Mucosa of descending colon (tissue), 3 donors: ENCODE data around the gene DECR2. TPM values are rescaled to one million over a fixed set of nuclear protein-coding genes. Genes with fewer than 3 reads are reported as not detected.

Experiments
- ATAC-seq: fragments of 200-7000 bp; cut with Tn5 transposase; one replicate; pipeline ENCODE4 v1.9.1; 2020; ENCODE audit warnings: mild to moderate bottlenecking, moderate library complexity
- DNase-seq, 3 donors: peaks; one replicate each; pipeline ENCODE4 v3.0.0-alpha.2; 2020
- H3K36me3 ChIP-seq: fragments of 200-600 bp; one replicate; pipeline ENCODE4 v1.8.0; 2021; ENCODE audit warnings: low read depth, mild to moderate bottlenecking
- H3K4me1 ChIP-seq: fragments of 200-600 bp; one replicate; pipeline ENCODE4 v1.8.0; 2021; ENCODE audit warnings: low read depth, mild to moderate bottlenecking
- H3K4me3 ChIP-seq: fragments of 200-600 bp; one replicate; pipeline ENCODE4 v1.8.0; 2021; ENCODE audit warnings: mild to moderate bottlenecking
- H3K9me3 ChIP-seq: fragments of 200-600 bp; one replicate; pipeline ENCODE4 v1.8.0; 2021; ENCODE audit warnings: mild to moderate bottlenecking
- intact Hi-C, 2 donors: fragments of 100-400 bp; cut with DNase I in 1 of 2; cut with micrococcal nuclease in 1 of 2; formaldehyde crosslinking; loops; one replicate each; pipeline versions ENCODE4 v1.11.0 to v1.11.1; 2022; cut with DNase I, micrococcal nuclease
- total RNA-seq, 3 donors: library from RNA; stranded (reverse); fragmentation: NEBNext Ultra II Directional in 2 of 3; extraction: Animal tissue kit (Norgen Biotek cat#: 25700) in 2 of 3; gene quantifications; one replicate each; pipeline versions ENCODE4 v1.2.1 to v1.2.4, GENCODE V29; 2021 to 2023
- TF ChIP-seq, protein P1 (sequence below): fragments of 200-600 bp; IDR thresholded peaks from one replicate; pipeline ENCODE4 v1.8.0; 2022; ENCODE audit warnings: antibody characterized with exemption, mild to moderate bottlenecking
- donor health status: DM: no; HTN: no; CAD: no; lungs with moderate emphysema.
- donor health status: DM: no; HTN: no; CAD: no.
- donor health status: DM: no; HTN: yes; CAD: no.

DECR2 gene
- total RNA-seq, 3 donors from 2014 or later, result 39.5 to 64.3 (median 56.0) TPM

DNA sequence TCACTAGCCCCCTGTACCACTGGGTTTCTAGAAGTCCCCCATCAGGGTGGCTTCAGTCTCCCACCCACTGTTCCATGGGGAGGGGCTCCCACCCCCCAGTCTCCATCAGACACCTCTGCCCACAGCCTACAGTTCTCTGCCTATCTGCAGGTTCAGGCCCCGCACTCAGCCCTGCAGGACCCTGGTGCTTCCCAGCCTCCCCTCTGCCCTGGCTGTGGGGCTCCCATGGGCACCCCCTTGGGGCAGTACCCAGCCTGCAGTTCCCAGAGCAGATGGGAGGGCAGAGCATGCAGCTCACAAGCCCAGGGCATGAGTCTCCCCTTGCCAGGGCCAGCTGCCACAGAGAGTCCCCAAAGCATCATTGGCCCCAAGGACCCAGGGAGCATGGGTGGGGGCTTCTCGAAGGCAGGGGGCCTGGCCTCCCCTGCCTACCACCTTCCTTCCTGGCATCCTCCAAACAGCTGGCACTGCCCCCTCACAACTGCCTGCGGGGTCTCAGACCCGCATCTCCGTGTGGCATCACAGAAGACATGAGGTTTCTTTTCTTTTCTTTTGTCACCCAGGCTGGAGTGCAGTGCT, 28.6 kb upstream of the DECR2 start:
- H3K36me3 ChIP-seq, result peaks cover 9% of the 10 kb centered on the region
- TF ChIP-seq, protein P1, sequence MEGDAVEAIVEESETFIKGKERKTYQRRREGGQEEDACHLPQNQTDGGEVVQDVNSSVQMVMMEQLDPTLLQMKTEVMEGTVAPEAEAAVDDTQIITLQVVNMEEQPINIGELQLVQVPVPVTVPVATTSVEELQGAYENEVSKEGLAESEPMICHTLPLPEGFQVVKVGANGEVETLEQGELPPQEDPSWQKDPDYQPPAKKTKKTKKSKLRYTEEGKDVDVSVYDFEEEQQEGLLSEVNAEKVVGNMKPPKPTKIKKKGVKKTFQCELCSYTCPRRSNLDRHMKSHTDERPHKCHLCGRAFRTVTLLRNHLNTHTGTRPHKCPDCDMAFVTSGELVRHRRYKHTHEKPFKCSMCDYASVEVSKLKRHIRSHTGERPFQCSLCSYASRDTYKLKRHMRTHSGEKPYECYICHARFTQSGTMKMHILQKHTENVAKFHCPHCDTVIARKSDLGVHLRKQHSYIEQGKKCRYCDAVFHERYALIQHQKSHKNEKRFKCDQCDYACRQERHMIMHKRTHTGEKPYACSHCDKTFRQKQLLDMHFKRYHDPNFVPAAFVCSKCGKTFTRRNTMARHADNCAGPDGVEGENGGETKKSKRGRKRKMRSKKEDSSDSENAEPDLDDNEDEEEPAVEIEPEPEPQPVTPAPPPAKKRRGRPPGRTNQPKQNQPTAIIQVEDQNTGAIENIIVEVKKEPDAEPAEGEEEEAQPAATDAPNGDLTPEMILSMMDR, result no peak
- H3K4me3 ChIP-seq, result no peak overlapping the region
- H3K4me1 ChIP-seq, result peaks cover 11% of the 10 kb centered on the region
- DNase-seq, result peak in 1 of 3 donors; percentile 25
- ATAC-seq, result no peak
- intact Hi-C loops, result no loop called here
- H3K9me3 ChIP-seq, result no peaks in the 10 kb centered on the region

DNA sequence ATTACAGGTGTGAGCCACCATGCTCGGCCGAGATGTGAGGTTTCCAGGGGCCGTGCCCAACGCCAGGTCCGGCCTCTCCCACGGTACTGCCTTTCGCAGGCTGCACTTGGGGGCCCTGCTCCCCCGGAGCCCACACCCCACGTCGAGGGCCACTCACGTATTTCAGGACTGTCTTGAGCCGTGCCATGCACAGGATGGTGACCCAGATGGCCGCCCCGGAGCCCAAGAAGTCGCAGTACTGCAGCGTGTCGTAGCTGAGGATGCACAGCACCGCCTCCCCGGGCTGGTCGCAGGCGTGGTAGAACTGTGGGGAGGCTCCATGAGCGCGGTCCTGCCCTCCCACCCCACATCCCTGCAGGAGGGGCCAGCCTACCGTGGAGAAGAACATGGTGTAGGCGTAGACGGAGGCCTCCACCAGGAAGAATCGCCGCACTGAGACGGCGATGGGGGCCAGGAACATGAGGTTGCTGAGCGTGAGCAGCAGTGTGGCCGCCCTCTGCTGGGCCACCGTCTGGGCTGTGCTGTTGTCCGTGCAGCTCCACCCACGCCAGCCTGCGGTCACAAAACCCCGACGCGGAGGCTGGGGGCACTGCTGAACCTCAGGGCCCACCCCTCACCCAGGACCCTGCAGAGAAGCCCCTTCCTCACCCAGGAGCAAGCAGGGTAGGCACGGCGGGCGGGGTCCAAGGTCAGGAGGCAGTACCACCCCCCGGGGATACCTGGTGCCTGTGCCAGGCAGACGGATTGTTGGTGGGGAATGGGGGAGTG, 27.7 kb upstream of the DECR2 start:
- intact Hi-C loops, result no loop called here
- H3K36me3 ChIP-seq, result peaks cover 9% of the 10 kb centered on the region
- TF ChIP-seq, protein P1, result no peak
- DNase-seq (peak in 1 of 3 donors; percentile 29), ATAC-seq (no peak)
- no peak overlapping the region for H3K4me3 ChIP-seq
- peaks cover 11% of the 10 kb centered on the region for H3K4me1 ChIP-seq
- no peaks in the 10 kb centered on the region for H3K9me3 ChIP-seq

DNA sequence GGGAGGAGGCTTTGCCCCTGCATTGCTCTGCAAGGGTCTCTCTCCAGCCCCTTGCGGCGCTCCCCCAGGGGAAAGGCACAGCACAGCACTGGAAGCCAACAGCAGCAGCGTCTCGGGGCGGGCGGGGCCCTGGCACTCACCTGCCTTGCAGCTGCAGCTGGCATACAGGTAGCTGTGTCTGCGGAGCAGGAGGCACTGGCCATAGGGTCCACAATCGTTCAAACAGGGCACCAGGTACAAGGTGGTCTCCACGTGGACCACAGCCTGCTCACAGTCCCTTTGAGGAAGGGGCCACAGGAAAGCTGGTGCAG, 27.1 kb upstream of the DECR2 start:
- TF ChIP-seq, protein P1, result no peak
- H3K4me1 ChIP-seq, result peaks cover 14% of the 10 kb centered on the region
- H3K9me3 ChIP-seq, result no peaks in the 10 kb centered on the region
- no peak for ATAC-seq
- H3K36me3 ChIP-seq, result peaks cover 9% of the 10 kb centered on the region
- no peak overlapping the region for H3K4me3 ChIP-seq
- intact Hi-C loops, result no loop called here
- DNase-seq, result peak in 1 of 3 donors; percentile 25

DNA sequence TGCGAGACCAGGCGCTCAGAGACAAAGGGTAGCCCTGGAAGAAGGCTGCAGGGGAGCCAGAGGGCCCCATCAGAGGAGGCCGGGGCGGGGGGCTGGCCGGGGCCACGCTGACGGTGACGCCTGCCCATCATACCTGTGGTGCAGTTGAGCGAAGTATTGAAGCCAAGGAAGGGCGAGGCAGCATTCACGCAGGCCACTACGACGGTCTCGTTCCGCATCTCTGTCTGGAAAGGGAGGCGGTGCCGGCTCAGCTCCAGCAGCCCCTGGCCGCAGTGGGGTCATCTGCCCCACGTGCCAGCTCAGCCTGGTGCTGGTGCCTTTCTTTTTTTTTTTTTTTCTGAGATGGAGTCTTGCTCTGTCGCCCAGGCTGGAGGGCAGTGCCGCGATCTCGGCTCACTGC, 26.5 kb upstream of the DECR2 start:
- Histone ChIP-seq H3K9me3 (no peaks in the 10 kb centered on the region), H3K4me1 (peaks cover 16% of the 10 kb centered on the region), H3K4me3 (no peak overlapping the region), H3K36me3 (peaks cover 9% of the 10 kb centered on the region)
- TF ChIP-seq, protein P1, result no peak
- no peak for ATAC-seq
- intact Hi-C loops, result no loop called here
- no peak for DNase-seq

DNA sequence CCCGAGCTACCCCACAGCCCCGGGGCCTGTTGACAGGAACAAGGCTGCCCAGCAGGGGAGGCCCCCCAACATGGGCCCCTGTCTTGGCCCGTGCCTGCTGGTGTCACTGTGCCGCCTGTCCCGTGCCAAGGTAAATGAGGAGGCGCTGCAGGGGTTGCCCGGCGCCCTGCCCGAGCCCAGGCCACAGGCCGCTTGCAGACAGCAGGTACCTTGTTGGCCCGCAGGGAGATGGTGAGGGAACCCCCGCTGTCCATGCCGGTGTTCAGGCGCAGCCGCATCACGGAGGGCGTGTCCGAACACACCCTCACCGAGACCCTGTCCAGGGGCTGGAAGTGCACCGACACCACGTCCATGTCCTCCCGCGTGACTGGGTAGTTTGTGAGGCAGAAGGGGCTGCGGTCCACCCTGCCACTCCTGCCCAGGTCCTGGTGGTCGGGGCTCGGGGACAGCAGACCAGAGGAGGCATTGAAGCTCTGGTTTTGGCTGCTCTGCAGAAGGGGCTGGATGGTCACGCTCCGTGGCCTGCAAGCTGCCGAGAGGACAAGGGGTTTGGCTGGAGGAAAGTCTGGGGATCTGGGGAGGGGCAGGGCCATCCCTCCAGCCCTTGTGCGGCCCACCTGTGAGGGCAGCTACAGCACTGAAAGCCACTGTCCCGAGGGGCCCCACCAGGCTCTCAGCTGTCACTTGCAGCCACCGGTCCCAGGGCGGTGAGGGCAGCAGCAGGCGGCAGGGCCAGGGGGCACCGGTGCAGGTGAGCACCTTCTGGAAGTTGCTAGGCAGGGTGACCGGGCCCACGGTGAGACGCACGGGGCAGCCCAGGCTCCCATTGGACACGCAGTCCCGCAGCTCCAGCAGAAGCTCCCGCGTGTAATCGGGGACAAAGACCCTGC, 25.5 kb upstream of the DECR2 start:
- intact Hi-C loops, result no loop called here
- TF ChIP-seq, protein P1, result no peak
- no peak for ATAC-seq
- no peak overlapping the region for H3K4me3 ChIP-seq
- H3K9me3 ChIP-seq, result no peaks in the 10 kb centered on the region
- H3K4me1 ChIP-seq, result peaks cover 18% of the 10 kb centered on the region
- DNase-seq, result peak in 1 of 3 donors; percentile 24
- peaks cover 9% of the 10 kb centered on the region for H3K36me3 ChIP-seq
